ELF-1 (cell line): ENCODE data around the gene FAM180B.
"Not testable (repeated sequence)": the region's sequence is repeated elsewhere in the genome, so short reads cannot be mapped to it uniquely, and the experiment has no call there.

Source experiments
- DNase-seq: peaks from one replicate; pipeline ENCODE4 v3.0.0-alpha.2; 2016; ENCODE audit warnings: low read depth, low spot score

FAM180B gene

DNA sequence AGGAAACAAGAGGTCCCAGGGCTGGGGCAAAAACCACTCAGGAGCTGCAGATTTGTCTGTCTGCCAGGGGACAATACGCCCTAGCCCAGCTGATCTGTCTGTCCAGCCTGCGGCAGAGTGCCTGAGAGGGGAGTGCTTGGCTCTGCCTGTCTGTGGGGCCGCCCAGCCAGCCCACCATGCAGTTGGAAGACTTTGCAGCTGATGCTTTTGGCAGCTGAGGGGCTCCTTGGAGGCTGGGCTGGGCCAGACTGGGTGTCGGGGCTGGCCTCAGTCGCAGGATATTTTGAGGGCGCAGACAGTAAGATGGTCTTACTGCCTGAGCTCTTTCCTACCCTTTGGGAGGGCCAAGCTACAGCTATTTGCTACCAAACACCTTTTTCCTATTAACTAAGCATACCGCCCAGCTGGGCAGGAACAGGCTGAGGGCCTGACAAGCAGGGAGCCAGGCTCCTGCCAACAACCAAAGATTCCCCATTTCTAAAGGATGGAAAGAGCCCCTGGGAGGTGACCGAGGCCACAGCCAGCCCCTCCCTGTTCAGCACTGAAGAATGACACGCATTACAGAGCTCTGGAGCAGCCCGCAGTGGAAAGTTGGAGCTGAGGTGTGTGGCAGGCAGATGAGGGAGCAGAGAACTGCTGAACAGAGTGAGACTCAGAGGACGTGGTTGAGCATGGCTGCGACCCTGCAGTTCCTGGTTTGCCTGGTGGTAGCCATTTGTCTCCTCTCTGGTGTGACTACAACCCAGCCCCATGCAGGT, at the start of gene FAM180B:
Gene FAM180B (plus strand): TSS at position 581 of the 758 bp plus-strand sequence. CDS start 91 bp downstream, at position 672.
- DNase-seq: no peak

DNA sequence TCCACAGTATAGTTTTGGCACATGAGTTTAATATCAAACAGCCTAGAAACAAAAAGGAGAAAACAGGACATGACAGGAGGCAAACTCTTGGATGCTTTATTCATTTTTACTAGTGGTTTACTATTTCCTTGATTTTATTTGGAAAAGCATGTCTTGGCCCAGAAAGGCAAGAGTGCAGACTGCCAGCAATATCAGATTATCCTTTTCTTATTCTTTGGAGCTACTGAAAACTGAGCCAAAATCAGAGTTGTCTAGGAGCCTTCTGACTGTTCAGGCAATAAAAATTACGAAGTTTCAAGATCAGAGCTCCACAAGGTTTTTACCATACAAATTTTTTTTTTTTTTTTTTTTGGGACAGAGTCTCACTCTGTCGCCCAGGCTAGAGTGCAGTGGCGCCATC, 49.6 kb upstream of the FAM180B start:
- no peak for DNase-seq

DNA sequence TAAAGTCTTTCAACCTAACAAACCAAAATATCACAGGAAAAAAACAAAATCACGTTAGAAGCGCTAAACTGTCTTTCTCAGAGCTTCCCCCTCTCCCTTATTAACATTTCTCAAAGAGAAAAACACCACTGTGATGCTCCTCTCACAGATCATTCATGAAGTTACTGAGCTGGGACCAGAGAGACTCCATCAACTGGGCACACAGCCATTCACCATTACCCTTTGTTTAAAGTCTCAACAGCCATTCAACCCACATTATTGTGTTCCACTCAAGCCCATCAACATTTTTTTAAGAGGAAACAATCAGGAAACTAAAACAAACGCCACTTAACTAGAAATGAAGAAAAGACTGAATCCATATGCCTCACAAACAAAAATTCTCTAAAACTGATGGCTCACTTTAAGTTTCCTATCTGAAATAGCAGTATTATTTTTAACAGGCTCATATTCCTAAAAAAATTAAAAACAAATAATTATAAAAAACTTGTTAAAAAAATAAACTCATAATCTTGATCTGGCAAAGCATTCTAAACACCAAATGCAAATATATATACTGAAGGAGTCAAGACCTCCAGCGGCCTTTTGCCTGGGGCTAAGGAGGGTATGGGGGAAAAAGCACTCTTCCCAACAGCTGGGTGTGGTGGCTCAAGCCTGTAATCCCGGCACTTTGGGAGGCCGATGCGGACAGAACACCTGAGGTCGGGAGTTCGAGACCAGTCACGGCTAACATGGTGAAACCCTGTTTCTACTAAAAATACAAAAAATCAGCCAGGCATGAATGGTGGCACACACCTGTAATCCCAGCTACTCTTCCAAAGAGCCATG, 47.5 kb upstream of the FAM180B start:
- no peak for DNase-seq

- DNase-seq: no peak
These were observed 46.8 kb upstream of the FAM180B start for GRCh38 chr11:47539681-47540039.

- DNase-seq: no peak
These were observed 45.4 kb upstream of the FAM180B start for GRCh38 chr11:47541070-47541469.

GRCh38 chr11:47545298-47545697, 41.2 kb upstream of the FAM180B start:
- DNase-seq: no peak

GRCh38 chr11:47546274-47546673, 40.2 kb upstream of the FAM180B start:
- DNase-seq: not testable (repeated sequence)

DNA sequence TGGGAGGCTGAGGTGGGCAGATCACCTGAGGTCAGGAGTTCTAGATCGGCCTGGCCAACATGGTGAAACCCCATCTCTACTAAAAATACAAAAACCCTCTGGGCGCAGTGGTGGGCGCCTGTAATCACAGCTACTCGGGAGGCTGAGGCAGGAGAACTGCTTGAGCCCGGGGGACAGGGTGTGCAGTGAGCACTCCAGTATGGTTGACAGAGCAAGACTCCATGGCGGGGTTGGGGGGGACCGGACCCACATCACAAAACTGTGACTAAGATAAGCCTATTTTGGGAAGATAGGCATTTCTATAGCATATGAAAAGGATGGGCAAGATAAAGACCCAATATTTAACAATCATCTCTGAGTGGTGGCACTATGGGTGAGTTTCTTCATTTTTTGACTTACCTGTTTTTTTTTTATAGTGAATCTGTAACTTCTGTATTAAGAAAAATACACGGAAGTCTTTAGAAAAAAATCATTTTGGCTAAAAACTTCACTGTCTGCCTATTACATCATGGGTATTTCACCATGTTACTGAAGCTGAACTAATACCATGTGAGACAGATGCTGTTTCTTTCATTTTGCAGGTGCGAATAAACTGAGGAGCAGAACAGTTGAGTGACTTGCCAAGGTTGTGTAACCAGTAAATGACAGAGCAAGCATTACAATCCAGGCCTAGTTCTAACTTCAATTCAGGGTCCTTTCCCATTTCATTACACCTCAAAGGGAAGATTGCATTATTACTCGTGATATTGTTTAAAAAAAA, 36.0 kb upstream of the FAM180B start:
- DNase-seq: no peak

DNA sequence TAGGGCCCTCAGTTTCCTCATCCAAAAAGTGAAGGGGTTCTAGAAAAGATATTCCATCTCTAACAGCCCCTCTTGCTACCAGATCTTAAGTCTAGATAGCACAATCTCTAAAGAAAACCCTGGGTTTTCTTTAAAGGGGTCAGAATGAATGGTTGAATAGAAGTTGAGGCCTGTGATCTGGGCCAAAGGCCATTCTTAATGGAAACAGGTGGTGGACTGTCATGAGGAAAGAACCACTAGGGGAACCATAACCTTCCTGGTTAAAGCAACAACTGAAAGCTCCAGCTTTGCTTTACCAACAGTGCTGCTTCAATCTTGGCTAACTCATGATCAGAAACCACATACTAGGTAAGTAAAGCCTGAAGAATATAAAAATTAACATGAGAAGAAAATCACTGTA, 35.4 kb upstream of the FAM180B start:
- DNase-seq: peak; percentile 31

- peak; percentile 62 for DNase-seq
These were observed 34.4 kb upstream of the FAM180B start for GRCh38 chr11:47552056-47552565.

DNA sequence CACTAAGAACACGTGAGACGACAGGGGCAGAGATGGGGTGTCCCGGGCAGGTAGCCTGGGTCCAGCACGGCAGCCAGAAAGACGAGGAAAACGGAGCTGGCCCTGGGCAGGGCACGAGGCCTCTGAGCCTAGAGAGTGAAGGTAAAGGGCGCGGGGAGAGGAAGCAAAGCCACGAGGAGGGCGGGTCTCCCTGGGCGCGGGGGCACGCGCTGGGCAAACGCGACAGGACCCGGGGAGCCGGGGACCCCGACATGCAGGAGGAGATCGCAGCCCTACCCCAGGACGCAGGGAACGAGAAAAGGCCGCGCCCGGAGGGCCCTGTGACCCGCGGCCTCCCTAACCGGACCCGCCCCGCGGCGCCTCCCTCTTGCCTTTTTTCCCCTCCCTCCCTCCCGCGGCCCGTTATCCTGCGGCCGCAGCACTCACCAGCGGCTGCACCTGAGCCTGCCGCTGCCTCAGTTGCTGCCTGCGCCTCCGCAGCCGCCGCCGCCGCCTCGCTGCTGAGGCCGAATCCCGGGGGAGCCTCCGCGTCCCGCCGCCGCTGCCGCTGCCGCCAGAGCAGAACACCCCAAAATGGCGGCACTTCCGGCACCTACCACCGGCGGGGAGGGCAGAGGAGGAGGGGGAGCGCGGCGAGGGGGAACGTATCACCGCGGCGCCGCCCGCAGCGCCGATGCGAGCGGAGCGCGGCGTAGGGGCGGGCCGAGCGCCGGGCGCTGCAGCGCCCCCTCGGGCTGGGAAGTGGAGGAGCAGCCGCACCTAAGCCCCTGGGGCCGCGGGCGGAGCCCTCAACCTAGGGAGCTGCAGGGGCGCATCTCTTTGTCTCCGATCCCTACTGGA, 33.7 kb upstream of the FAM180B start, which contains the start of gene CELF1:
Gene CELF1 (minus strand): TSS at position 567 of the 840 bp plus-strand sequence. CDS start 53,609 bp downstream, outside the sequence.
- peak; percentile 95 for DNase-seq

- DNase-seq: no peak
These were observed 33.1 kb upstream of the FAM180B start for GRCh38 chr11:47553406-47553743.

DNA sequence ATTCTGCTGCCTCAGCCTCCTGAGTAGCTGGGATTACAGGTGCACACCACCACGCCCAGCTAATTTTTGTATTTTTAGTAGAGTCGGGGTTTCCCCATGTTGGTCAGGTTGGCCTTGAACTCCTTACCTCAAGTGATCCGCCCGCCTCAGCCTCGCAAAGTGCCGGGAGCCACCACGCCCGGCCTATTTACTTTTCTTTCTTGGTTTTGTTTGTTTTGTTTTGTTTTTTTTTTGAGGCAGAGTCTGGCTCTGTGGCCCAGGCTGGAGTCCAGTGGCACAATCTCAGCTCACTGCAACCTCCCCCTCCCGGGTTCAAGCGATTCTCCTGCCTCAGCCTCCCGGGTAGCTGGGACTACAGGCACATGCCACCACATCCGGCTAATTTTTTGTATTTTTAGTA, 29.5 kb upstream of the FAM180B start:
- DNase-seq: not testable (repeated sequence)

GRCh38 chr11:47558695-47559094, 27.8 kb upstream of the FAM180B start:
- DNase-seq: no peak

DNA sequence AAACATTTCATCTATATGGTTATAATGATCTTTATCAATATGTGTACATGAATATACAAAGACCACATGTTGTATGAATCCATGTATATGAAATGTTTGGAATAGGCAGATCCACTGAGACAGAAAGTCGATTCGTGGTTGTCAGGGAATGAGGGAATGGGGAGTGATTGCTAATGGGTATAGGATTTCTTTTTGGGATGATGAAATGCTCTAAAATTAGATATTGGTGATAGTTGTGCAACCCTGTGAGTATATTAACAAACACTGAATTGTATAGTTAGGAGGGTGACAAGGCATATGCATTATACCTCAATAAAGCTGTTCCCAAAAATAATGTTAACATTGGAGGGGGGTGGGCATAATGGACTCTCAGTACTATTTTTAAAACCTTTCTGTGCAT, 26.1 kb upstream of the FAM180B start:
- DNase-seq: no peak

DNA sequence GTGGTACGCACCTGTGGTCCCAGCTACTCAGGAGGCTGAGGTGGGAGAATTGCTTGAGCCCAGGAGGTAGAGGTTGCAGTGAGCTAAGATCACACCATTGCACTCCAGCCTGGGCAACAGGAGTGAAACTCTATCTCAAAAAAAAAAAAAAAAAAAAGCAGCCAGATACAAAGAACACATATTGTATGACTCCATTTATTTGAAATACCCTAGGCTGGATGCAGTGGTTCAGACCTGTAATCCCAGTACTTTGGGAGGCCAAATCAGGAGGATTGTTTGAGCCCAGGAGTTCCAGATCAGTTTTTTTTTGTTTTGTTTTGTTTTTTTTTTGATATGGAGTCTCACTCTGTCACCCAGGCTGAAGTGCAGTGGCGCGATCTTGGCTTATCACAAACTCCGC, 24.1 kb upstream of the FAM180B start:
- DNase-seq: not testable (repeated sequence)

DNA sequence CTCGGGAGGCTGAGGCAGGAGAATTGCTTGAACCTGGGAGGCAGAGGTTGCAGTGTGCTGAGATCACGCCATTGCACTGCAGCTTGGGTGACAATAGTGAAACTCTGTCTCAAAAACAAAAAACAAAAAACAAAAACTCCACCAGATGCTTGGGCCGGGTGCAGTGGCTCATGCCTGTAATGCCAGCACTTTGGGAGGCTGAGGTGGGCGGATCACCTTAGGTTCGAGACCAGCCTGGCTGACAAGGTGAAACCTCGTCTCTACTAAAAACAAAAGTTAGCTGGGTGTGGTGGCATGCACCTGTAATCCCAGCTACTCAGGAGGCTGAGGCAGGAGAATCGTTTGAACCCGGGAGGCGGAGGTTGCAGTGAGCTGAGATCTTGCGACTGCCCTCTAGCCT, 22.1 kb upstream of the FAM180B start:
- not testable (repeated sequence) for DNase-seq

- DNase-seq: no peak
These were observed 21.5 kb upstream of the FAM180B start for GRCh38 chr11:47564933-47565339.

DNA sequence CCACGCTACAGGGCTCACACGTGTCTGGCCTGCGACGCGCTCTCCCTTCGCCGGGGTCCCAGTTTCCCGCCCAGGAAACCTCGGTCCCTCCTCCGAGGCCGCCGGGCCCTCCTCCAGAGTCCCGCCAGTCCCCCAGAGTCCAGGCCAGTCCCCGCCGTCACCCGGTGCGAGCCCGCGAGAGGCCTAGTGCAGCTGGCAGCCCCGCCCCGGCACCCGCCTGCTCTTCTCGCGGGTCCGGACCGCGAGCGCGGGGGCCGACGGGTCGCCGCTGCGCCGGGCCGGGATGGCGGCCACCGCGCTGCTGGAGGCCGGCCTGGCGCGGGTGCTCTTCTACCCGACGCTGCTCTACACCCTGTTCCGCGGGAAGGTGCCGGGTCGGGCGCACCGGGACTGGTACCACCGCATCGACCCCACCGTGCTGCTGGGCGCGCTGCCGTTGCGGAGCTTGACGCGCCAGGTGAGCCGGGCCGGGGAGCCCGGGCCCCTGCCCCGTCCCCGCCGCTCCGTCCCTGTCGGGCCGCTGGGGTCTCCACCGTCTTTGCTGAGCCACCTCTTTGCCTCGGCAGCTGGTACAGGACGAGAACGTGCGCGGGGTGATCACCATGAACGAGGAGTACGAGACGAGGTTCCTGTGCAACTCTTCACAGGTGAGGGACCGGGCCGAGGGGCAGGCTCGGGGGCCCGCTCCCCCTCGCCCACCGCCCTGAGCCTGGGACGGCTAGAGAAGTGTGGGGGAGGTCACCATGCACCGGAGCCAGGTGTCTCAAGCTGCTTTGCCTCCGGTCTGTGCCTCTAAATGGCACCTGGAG, 20.9 kb upstream of the FAM180B start, which contains the start of gene PTPMT1:
Gene PTPMT1 (plus strand): TSS at position 260 of the 809 bp plus-strand sequence. CDS start 24 bp downstream, at position 284.
- peak; percentile 65 for DNase-seq

- no peak for DNase-seq
These were observed 20.3 kb upstream of the FAM180B start for GRCh38 chr11:47566149-47566698.
